Right atrium auricular region (tissue), 2 donors: ENCODE data around the gene TENM3. TPM values are rescaled to one million over a fixed set of nuclear protein-coding genes. Genes with fewer than 3 reads are reported as not detected.

ENCODE experiments used
- DNase-seq: peaks from one replicate; pipeline ENCODE4 v3.0.0-alpha.2; 2019; ENCODE audit warnings: low spot score
- H3K27ac ChIP-seq, 2 donors: fragments of 200-600 bp; sonication (generic); 1 replicate in 1 of 2; 2 replicates in 1 of 2; pipeline ENCODE4 v1.5.1; 2016 to 2019
- H3K27me3 ChIP-seq, 2 donors: fragments of 200-600 bp; sonication (generic); one replicate each; pipeline versions ENCODE4 v1.5.1 to v1.6.0; 2017 to 2019
- H3K36me3 ChIP-seq: fragments of 200-600 bp; sonication (generic); one replicate; pipeline ENCODE4 v1.5.1; 2016
- H3K4me1 ChIP-seq, 2 donors: fragments of 200-600 bp; sonication (generic); one replicate each; pipeline versions ENCODE4 v1.5.1 to v1.6.0; 2017 to 2019
- H3K4me3 ChIP-seq, 2 donors: fragments of 200-600 bp; sonication (generic); 1 replicate in 1 of 2; 2 replicates in 1 of 2; pipeline ENCODE4 v1.5.1; 2017 to 2019; ENCODE audit warnings: mild to moderate bottlenecking in 1 of 2, moderate library complexity in 1 of 2
- H3K9me3 ChIP-seq, 2 donors: fragments of 200-600 bp; sonication (generic); one replicate each; pipeline ENCODE4 v1.5.1; 2019
- CTCF ChIP-seq, 2 donors: fragments of 200-600 bp; sonication (generic); IDR thresholded peaks; one replicate each; pipeline ENCODE4 v1.5.1; 2019; ENCODE audit warnings: antibody characterized with exemption in 2 of 2
- total RNA-seq, 2 donors: library from RNA; depleted of rRNA; stranded (reverse); fragments of >200 nt; gene quantifications; one replicate each; pipeline ENCODE4 v1.1.0, GENCODE V29; 2016

TENM3 gene
- total RNA-seq, 2 donors from 2014 or later, result 10.7 to 15.9 TPM

- DNase-seq, result no peak
- H3K27me3 ChIP-seq, result no peaks in the 10 kb centered on the region
- no peaks in the 10 kb centered on the region for H3K4me1 ChIP-seq
- H3K9me3 ChIP-seq, result no peaks in the 10 kb centered on the region
- no peak overlapping the region for H3K4me3 ChIP-seq
- no peak overlapping the region for H3K27ac ChIP-seq
- H3K36me3 ChIP-seq, result no peaks in the 10 kb centered on the region
- no peak for TF ChIP-seq CTCF (IDR thresholded peaks at IDR 0.05)
Measured at GRCh38 chr4:182212211-182212761, 30.9 kb upstream of the TENM3 start.

- no peaks in the 10 kb centered on the region for H3K27me3 ChIP-seq
- no peak overlapping the region for H3K4me3 ChIP-seq
- no peak overlapping the region for H3K27ac ChIP-seq
- no peak for TF ChIP-seq CTCF (IDR thresholded peaks at IDR 0.05)
- no peaks in the 10 kb centered on the region for H3K4me1 ChIP-seq
- no peak for DNase-seq
- H3K36me3 ChIP-seq, result no peaks in the 10 kb centered on the region
- no peaks in the 10 kb centered on the region for H3K9me3 ChIP-seq
Measured at GRCh38 chr4:182213004-182213403, 30.2 kb upstream of the TENM3 start.

GRCh38 chr4:182215148-182215547 lies 28.1 kb upstream of the TENM3 start:
- H3K4me3 ChIP-seq, result no peak overlapping the region
- no peak overlapping the region for H3K27ac ChIP-seq

DNA sequence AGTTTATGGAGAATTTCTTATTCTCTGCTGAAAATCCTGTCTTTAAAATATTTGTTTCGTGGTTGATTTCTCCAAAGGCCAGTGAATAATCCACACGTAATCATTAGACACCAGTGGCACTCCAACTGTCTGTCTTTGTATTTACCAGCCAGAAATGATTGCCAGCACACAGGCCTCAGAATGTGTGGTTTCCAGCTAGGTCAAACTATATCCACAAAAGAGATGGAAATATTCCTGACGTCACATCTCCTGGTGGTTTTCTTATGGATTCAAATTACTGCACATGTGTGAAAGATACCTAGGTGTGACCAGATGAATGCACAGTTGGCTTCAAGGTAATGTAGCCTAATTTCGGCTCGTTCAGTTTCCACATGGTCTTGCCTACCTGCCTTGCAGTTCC lies 27.2 kb upstream of the TENM3 start:
- Histone ChIP-seq H3K27me3 (no peaks in the 10 kb centered on the region), H3K4me1 (no peaks in the 10 kb centered on the region), H3K27ac (no peak overlapping the region), H3K4me3 (no peak overlapping the region), H3K36me3 (no peaks in the 10 kb centered on the region), H3K9me3 (no peaks in the 10 kb centered on the region)
- no peak for DNase-seq
- TF ChIP-seq CTCF (IDR thresholded peaks at IDR 0.05), result no peak

More at GRCh38 chr4:182215148-182215547, 28.1 kb upstream of the TENM3 start:
- Histone ChIP-seq H3K36me3 (no peaks in the 10 kb centered on the region), H3K9me3 (no peaks in the 10 kb centered on the region), H3K4me1 (no peaks in the 10 kb centered on the region), H3K27me3 (no peaks in the 10 kb centered on the region)
- no peak for DNase-seq
- TF ChIP-seq CTCF (IDR thresholded peaks at IDR 0.05), result no peak

DNA sequence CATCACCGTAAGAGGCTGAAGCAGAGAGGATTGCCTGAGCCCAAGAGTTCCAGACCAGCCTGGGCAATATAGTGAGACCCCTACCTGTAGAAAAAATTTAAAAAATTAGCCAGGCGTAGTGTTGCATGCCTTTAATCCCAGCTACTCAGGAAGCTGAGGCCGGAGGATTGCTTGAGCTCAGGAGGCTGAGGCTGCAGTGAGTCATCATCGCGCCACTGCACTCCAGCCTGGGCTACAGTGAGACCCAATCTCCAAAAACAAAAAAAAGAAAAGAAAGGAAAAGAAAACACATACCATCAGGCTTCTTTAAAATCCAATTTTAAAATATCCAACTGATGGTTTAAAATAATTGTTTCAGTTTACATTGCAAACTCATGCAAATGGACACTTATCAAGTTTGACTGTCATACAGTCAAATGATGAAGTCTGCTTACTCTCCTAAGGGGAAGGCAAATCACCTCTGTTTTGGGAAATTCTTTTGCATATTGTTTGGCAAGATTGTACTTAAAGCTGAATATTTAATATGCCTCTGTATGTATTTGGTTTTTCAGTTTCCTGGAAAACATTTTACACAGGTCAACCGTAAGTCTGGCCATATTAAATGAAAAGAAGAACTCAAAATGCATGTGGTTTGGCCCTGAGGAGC lies 23.7 kb upstream of the TENM3 start:
- H3K27me3 ChIP-seq, result no peaks in the 10 kb centered on the region
- no peaks in the 10 kb centered on the region for H3K36me3 ChIP-seq
- DNase-seq, result no peak

More for the DNA sequence above, 23.7 kb upstream of the TENM3 start:
- no peaks in the 10 kb centered on the region for H3K9me3 ChIP-seq
- H3K4me1 ChIP-seq, result no peaks in the 10 kb centered on the region
- no peak overlapping the region for H3K27ac ChIP-seq
- TF ChIP-seq CTCF (IDR thresholded peaks at IDR 0.05), result no peak
- H3K4me3 ChIP-seq, result no peak overlapping the region
